ENCODE results near the gene LDB1.

Gene LDB1

DNA sequence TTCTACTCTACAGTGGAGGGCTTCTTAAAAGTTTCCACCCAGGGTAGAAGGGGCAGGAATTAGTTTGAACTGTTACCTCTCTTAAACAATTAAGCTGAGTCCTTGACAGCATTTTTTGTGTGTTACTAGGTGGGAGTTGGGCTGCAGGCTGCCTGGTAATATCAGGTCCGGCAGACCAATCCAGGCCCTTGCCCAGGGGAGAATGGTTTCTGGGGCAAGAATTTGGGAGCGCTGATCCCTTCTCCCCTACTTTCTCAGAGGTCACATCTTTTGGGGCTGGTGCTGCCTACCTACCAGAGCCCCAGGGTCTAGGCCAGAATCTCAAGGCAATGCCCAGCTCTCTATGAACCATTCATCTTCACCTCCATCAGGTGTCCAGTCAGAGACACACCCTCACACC, 14.2 kb upstream of the LDB1 start:
- no peak for DNase-seq (ENCODE audit: low spot score)

- peak; percentile 79 for DNase-seq (ENCODE audit: low spot score)
Measured at GRCh38 chr10:102133373-102134195, 13.4 kb upstream of the LDB1 start.

GRCh38 chr10:102132563-102133372, 12.6 kb upstream of the LDB1 start, which contains the start of gene PPRC1:
TSS of gene PPRC1 (plus strand) at chr10:102133040. CDS start at chr10:102133069, 29 bp downstream.
- DNase-seq (ENCODE audit: low spot score): peak; percentile 99

DNA sequence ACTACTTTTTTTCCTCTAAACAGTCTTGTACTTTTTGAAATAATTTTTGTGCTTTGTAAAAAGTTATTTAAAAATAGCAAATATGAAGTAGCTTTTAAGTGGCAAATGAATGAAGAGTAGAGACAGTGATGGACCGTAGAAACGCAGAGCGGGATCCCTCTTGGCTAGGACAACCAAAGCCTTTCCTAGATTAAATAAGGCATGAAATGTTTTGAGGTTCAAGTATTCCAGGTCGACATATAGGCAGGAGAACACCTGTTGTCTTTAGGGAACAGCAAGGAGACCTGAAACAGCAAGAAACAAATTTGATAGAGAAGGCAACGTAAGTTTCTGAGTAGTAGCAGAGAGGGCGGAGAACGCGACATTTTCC, 12.0 kb upstream of the LDB1 start:
- DNase-seq (ENCODE audit: low spot score): no peak

- DNase-seq (ENCODE audit: low spot score): no peak
Measured at GRCh38 chr10:102131286-102132170, 11.4 kb upstream of the LDB1 start.

DNA sequence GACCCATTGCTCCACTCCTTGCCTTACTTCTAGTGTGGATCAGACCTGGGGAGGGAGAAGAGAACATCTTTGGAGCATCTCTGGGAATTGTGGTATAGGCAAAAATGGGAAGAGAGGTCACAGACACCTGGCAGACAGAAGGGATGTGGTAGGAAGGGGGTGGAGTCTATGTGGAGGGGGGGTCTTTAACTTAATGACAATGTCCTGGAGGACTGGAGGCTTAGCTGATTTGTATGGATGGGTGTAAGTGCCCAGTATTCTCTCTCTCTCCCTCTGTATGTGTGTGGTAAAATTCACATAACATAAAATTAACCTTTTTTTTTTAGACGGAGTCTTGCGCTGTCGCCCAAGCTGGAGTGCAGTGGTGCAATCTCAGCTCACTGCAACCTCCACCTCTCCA, 3.1 kb upstream of the LDB1 start:
- DNase-seq (ENCODE audit: low spot score): no peak

DNA sequence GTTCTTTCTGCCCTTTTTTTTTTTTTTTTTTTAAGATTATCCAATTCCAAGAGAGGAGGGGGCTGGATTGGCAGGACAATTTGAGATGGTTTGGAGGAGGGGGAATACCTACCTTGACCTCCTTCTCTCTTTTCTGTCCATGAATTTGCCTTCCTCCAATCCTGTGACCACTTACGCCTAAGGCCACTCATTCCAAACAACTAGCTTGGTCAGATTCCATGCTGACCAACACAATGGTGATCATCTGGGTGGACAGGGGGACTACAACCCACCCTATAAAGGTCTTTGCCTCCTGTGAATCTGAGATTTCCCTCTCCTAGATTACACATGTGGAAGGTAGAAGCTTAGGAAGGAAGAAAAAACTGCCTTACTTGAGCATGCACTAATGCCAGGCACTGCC, 2.3 kb upstream of the LDB1 start:
- DNase-seq (ENCODE audit: low spot score): no peak

DNA sequence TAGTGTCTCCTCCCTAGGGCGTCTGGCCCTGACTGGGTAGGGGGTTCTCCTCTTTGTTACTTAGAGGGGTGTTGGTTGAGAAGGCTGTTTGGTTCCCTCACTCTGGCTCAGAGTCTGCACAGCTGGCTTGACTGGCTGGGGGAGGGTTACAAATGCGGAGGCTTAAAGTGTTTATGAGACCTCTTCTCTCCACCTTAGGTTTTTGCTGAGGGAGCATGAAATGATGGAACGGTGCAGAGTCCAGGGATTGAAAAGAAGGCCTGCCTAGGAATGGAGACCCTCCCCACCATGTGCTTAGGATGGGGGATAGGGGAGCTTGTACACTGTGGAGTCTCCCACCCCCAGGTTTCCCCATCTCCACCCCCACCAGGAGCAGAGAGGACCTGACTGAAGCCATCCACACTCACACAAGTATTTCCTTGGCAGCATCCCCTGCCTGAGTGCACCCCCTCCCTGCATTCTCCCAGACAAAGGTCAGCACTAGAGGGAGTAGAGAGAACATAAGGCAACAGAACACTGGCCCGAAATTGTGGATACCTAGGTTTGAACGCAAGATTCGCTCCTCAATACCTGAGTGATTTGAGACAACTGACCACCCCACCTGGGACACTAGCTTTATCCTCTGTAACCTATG, 1.7 kb upstream of the LDB1 start:
- no peak for DNase-seq (ENCODE audit: low spot score)

- no peak for DNase-seq (ENCODE audit: low spot score)
Measured at GRCh38 chr10:102120991-102121738, 997 bp upstream of the LDB1 start.

- DNase-seq (ENCODE audit: low spot score): peak; percentile 35
Measured at GRCh38 chr10:102119417-102120141, 589 bp downstream of the LDB1 start.

GRCh38 chr10:102118867-102119266, 1.3 kb downstream of the LDB1 start:
- no peak for DNase-seq (ENCODE audit: low spot score)

DNA sequence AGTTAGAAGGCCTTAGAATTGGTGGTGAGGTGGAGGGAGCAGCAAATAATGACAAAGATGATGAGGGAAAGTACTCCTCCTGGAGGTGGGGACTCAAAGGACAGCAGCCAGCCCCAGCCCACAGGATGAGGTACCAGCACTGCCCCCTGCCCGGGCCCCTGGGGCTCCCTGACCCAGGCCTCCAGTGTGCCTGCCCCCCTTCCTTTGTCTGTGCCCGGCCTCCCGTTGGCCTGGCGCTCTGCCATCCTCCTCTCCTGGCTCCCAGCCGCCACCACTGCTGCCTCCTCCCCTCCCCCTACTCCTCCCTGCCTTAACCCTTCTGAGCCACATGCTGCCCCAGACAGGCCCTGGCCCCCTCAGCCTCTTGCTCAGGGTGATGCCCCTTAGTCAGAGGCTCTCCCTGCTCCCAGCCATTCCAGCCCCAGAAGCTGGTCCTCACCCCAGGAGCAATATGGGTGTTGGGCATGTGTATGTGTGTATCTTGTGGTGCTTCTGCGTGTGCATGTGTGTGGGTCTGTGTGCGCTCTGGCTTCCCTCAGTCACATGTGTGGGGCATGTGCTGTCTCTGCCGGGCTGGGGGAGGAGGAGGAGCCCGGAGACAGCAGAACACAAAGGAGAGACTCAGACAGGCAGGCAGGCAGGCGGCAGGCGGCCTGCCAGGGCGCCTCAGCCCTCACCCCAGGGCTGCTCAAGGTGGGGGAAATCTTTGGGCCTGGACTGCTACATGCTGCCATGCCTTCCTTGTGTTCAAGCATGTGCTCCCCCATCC, 2.6 kb downstream of the LDB1 start:
- peak; percentile 40 for DNase-seq (ENCODE audit: low spot score)

GRCh38 chr10:102116656-102117055, 3.5 kb downstream of the LDB1 start:
- DNase-seq (ENCODE audit: low spot score): no peak

- no peak for DNase-seq (ENCODE audit: low spot score)
Measured at GRCh38 chr10:102115775-102116174, 4.4 kb downstream of the LDB1 start.

GRCh38 chr10:102114861-102115618, 5.1 kb downstream of the LDB1 start:
- peak; percentile 66 for DNase-seq (ENCODE audit: low spot score)

DNA sequence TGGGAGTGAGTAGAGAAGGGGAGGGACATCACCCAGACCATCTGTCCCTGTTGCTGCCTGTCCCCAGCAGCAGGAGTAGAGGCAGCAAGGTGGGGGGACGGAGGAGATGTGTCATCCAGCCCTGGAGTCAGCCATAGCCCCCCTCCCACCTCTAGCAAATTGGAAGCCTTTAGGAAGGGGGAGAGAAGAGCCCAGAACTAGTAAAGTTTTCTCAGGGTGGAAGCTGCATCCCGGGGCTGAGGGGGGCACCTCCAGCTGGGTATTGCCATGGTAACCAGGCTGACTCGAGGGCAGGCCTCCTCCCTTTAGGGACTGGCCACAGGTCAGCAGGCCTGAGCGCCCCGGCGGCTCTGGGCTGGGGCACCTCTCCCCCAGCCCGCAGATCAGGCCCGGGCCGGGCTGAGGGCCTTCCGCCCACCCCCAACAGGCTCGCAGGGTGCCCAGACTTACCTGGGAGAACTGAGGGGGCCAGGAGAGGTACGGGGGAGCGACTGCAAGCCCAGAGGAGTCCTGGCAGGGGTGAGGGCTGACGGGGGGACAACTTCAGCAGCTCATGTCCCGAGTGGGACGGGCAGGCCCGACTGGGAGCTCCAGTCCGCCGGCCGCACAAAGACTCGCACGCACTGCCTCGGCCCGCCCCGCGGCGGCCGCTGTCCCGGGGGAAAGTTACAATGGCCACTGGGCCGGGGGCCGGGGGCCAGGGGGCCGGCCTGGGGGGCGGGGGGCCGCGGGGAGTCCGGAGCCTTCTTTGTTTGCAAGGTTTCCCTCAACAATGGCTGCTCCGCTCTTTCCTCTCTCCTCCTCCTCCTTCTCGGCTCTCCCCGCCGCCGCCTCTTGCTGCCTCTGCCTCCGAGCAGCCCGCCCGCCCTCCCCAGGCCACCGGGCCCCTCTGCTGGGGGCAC, 6.0 kb downstream of the LDB1 start:
- no peak for DNase-seq (ENCODE audit: low spot score)

- DNase-seq (ENCODE audit: low spot score): no peak
Measured at GRCh38 chr10:102113261-102113955, 6.8 kb downstream of the LDB1 start.

Measured in SW480 (cell line).